GM18858 (cell line): ENCODE measurements around the gene PRPS2.

Source experiments
- ATAC-seq: cut with Tn5 transposase; IDR thresholded peaks from one replicate; pipeline ENCODE4 v1.9.1; 2021; ENCODE audit not compliant: unreplicated experiment

PRPS2 gene

GRCh38 chrX:12811658-12812057, 20.4 kb downstream of the PRPS2 start:
- ATAC-seq = no peak

- ATAC-seq = peak; percentile 47
These were observed 23.2 kb downstream of the PRPS2 start for GRCh38 chrX:12814420-12814819.

- no peak for ATAC-seq
These were observed 26.3 kb downstream of the PRPS2 start for GRCh38 chrX:12817528-12817927.

GRCh38 chrX:12819222-12819621, 28.0 kb downstream of the PRPS2 start:
- ATAC-seq = no peak

GRCh38 chrX:12820737-12821136, 29.5 kb downstream of the PRPS2 start:
- ATAC-seq = no peak

- ATAC-seq = no peak
These were observed 33.7 kb downstream of the PRPS2 start for GRCh38 chrX:12824944-12825343.

- ATAC-seq = no peak
These were observed 34.6 kb downstream of the PRPS2 start for GRCh38 chrX:12825801-12826200.

GRCh38 chrX:12843061-12843667, 52.0 kb downstream of the PRPS2 start:
- peak; percentile 12 for ATAC-seq

GRCh38 chrX:12843668-12844279, 52.6 kb downstream of the PRPS2 start:
- ATAC-seq = peak; percentile 85

GRCh38 chrX:12844319-12844718, 53.1 kb downstream of the PRPS2 start:
- ATAC-seq = peak; percentile 29

- ATAC-seq = no peak
These were observed 74.1 kb downstream of the PRPS2 start for GRCh38 chrX:12865359-12865758.

GRCh38 chrX:12866451-12867377, 75.5 kb downstream of the PRPS2 start, which contains the start of gene TLR7:
TSS of gene TLR7 (plus strand) at chrX:12867072. CDS start at chrX:12867579, 507 bp downstream.
- no peak for ATAC-seq

- no peak for ATAC-seq
These were observed 76.5 kb downstream of the PRPS2 start for GRCh38 chrX:12867685-12868084.

- peak; percentile 66 for ATAC-seq
These were observed 77.5 kb downstream of the PRPS2 start for GRCh38 chrX:12868747-12869146.

- no peak for ATAC-seq
These were observed 80.0 kb downstream of the PRPS2 start for GRCh38 chrX:12871257-12871656.

GRCh38 chrX:12872741-12873140, 81.5 kb downstream of the PRPS2 start:
- ATAC-seq = no peak
